Gastrocnemius medialis (tissue), 4 donors: ENCODE measurements around the gene KRT8.

Experiments
- CTCF ChIP-seq, 5 experiments: fragments of 450-650 bp in 3 of 5; fragments of 200-600 bp in 2 of 5; sonication (generic) in 2 of 5; IDR thresholded peaks in 4 of 5; conservative IDR thresholded peaks in 1 of 5; 1 replicate in 4 of 5; 2 replicates in 1 of 5; pipeline ENCODE4 v1.5.1; 2016 to 2019; ENCODE audit warnings: antibody characterized with exemption in 5 of 5, mild to moderate bottlenecking in 3 of 5, moderate library complexity in 3 of 5
- POLR2A ChIP-seq, 2 donors: fragments of 450-650 bp; IDR thresholded peaks; one replicate each; pipeline ENCODE4 v1.6.1; 2017; ENCODE audit warnings: antibody characterized with exemption in 2 of 2, mild to moderate bottlenecking in 2 of 2, moderate library complexity in 2 of 2

GRCh38 chr12:52872644-52873389, 32.1 kb downstream of the KRT8 start:
- TF ChIP-seq CTCF (IDR thresholded peaks at IDR 0.05 in 4 of 5, conservative IDR thresholded peaks at IDR 0.05 in 1 of 5) (no peak), POLR2A (IDR thresholded peaks at IDR 0.05) (no peak)
